Measurements from ENCODE around the gene TMEM44.

TMEM44 gene

GRCh38 chr3:194587438-194587931, 45.7 kb downstream of the TMEM44 start:
- peaks cover 0 to 39% of the 10 kb centered on the region in 2 experiments; a peak in 1 of 3 replicates for H3K36me3 ChIP-seq (ENCODE audit: control insufficient read depth in 2 of 2, insufficient read depth in 1 of 2, low read length in 2 of 2)
- no peaks in the 10 kb centered on the region for H3K4me1 ChIP-seq (ENCODE audit: control insufficient read depth, insufficient read depth, low read length)
- ChIA-PET CTCF (interaction anchor here (0.6 to 1.2 kb wide), 2 partner anchors 47 to 115 kb away, joined by 3 to 4 read pairs; no protein-coding TSS in a partner anchor), POLR2A (no interaction called here)
- H3K9me3 ChIP-seq (ENCODE audit: control insufficient read depth, insufficient read depth, low read depth, low read length) = no peaks in the 10 kb centered on the region
- TF ChIP-seq ZNF560 (tag by site-specific recombination; IDR thresholded peaks at IDR 0.05; ENCODE audit: borderline replicate concordance) = no peak
- TF ChIP-seq ZNF600 (tag by site-specific recombination; IDR thresholded peaks at IDR 0.05) = no peak
- TF ChIP-seq KLF17 (tag by site-specific recombination; IDR thresholded peaks at IDR 0.05) = no peak
- TF ChIP-seq ZNF585B (tag by site-specific recombination; IDR thresholded peaks at IDR 0.05) = no peak
- no peak for TF ChIP-seq GLIS2 (tag by site-specific recombination; IDR thresholded peaks at IDR 0.05)
- no peak for TF ChIP-seq INSM2 (tag by site-specific recombination; IDR thresholded peaks at IDR 0.05)
- no peak overlapping the region for H3K4me3 ChIP-seq (ENCODE audit: low read depth, low read length)
- H3K27ac ChIP-seq (ENCODE audit: extremely low read depth, low read depth, low read length) = no peak overlapping the region

DNA sequence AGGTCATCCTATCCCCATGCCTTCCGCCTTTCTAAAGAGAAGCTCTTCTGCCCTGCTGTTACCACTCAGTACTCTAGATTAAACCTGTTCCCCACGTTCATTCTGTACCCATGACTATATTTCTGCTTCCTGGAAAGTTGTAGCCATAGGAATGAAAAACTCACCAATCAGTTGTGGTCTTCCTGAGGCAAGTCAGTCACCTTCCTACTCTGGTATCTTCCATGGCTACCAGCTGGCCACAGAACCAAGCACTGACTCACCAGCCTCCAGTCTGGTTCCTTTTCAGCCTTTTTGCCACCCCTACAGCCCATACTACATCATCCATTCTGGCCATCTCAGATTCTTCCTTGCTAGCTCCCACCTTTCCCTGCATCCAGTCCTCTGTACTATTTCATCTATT, 46.4 kb downstream of the TMEM44 start:
- Histone ChIP-seq H3K4me1 (ENCODE audit: control insufficient read depth, insufficient read depth, low read length) (no peaks in the 10 kb centered on the region), H3K36me3 (ENCODE audit: control insufficient read depth in 2 of 2, insufficient read depth in 1 of 2, low read length in 2 of 2) (peaks cover 0 to 39% of the 10 kb centered on the region in 2 experiments; a peak in 1 of 3 replicates), H3K9me3 (ENCODE audit: control insufficient read depth, insufficient read depth, low read depth, low read length) (no peaks in the 10 kb centered on the region), H3K27ac (ENCODE audit: extremely low read depth, low read depth, low read length) (no peak overlapping the region), H3K4me3 (ENCODE audit: low read depth, low read length) (no peak overlapping the region)
- TF ChIP-seq ZNF473 (tag by site-specific recombination; IDR thresholded peaks at IDR 0.05) (no peak), ZNF707 (tag by site-specific recombination; IDR thresholded peaks at IDR 0.05) (no peak), ZNF302 (tag by site-specific recombination; IDR thresholded peaks at IDR 0.05; ENCODE audit: low read depth) (no peak), ZNF558 (tag by site-specific recombination; IDR thresholded peaks at IDR 0.05) (no peak), ZBTB44 (tag by site-specific recombination; IDR thresholded peaks at IDR 0.05) (no peak), FEZF1 (tag by site-specific recombination; IDR thresholded peaks at IDR 0.05) (no peak), INSM2 (tag by site-specific recombination; IDR thresholded peaks at IDR 0.05) (no peak), ZNF157 (tag by site-specific recombination; IDR thresholded peaks at IDR 0.05) (no peak), ZBTB7A (tag by site-specific recombination; IDR thresholded peaks at IDR 0.05; ENCODE audit: low read depth) (no peak), ZNF792 (tag by site-specific recombination; IDR thresholded peaks at IDR 0.05) (no peak), GFI1B (tag by site-specific recombination; IDR thresholded peaks at IDR 0.05) (no peak), ZNF610 (tag by site-specific recombination; IDR thresholded peaks at IDR 0.05; ENCODE audit: borderline replicate concordance) (no peak), REPIN1 (tag by site-specific recombination; IDR thresholded peaks at IDR 0.05; ENCODE audit: low read depth) (no peak), ZNF645 (tag by site-specific recombination; IDR thresholded peaks at IDR 0.05) (no peak), ZNF155 (tag by site-specific recombination; IDR thresholded peaks at IDR 0.05) (no peak), SP7 (tag by site-specific recombination; IDR thresholded peaks at IDR 0.05) (no peak), ZNF561 (tag by site-specific recombination; IDR thresholded peaks at IDR 0.05; ENCODE audit: borderline replicate concordance) (no peak), ZNF266 (tag by site-specific recombination; IDR thresholded peaks at IDR 0.05; ENCODE audit: low read depth) (no peak)
- TF ChIP-seq, protein P1, sequence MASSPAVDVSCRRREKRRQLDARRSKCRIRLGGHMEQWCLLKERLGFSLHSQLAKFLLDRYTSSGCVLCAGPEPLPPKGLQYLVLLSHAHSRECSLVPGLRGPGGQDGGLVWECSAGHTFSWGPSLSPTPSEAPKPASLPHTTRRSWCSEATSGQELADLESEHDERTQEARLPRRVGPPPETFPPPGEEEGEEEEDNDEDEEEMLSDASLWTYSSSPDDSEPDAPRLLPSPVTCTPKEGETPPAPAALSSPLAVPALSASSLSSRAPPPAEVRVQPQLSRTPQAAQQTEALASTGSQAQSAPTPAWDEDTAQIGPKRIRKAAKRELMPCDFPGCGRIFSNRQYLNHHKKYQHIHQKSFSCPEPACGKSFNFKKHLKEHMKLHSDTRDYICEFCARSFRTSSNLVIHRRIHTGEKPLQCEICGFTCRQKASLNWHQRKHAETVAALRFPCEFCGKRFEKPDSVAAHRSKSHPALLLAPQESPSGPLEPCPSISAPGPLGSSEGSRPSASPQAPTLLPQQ (tag by site-specific recombination; IDR thresholded peaks at IDR 0.05) = no peak
- POLR2A ChIA-PET = interaction anchor here (0.5 kb wide), 1 partner anchor 10 kb away, joined by 3 read pairs; no protein-coding TSS in a partner anchor
- CTCF ChIA-PET = interaction anchor here (1.2 kb wide), 1 partner anchor 115 kb away, joined by 3 read pairs; no protein-coding TSS in a partner anchor

All from HEK293 (cell line).